ENCODE measurements around the gene OR8B3. TPM values are rescaled to one million over a fixed set of nuclear protein-coding genes. Genes with fewer than 3 reads are reported as not detected.

The OR8B3 gene
- total and polyA plus RNA-seq, 2 donors (not counting 1 experiment from before 2014, with no cell fraction given) = not detected

GRCh38 chr11:124380585-124380984 is 18.2 kb downstream of the OR8B3 start:
- Histone ChIP-seq H4K20me1 (ENCODE audit: control insufficient read depth, insufficient read depth, low read length, poor library complexity, severe bottlenecking) (no peaks in the 10 kb centered on the region), H3K4me1 (ENCODE audit: control insufficient read depth in 2 of 2, insufficient read depth in 2 of 2, low read length in 2 of 2) (no peaks in the 10 kb centered on the region), H3K27ac (ENCODE audit: low read length in 2 of 2) (no peak overlapping the region), H3K36me3 (replicated peaks in 1 of 2; ENCODE audit: control extremely low read depth in 1 of 2, control insufficient read depth in 1 of 2, extremely low read depth in 1 of 2, insufficient read depth in 2 of 2, low read length in 1 of 2) (no peaks in the 10 kb centered on the region), H2AFZ (ENCODE audit: insufficient read depth, low read depth, low read length, poor library complexity, severe bottlenecking) (no peak overlapping the region), H3K4me2 (replicated peaks; ENCODE audit: low read depth, low read length, poor library complexity, severe bottlenecking) (no peak overlapping the region), H3K9ac (ENCODE audit: low read length) (no peak overlapping the region), H3K4me3 (ENCODE audit: control extremely low read depth in 1 of 5, extremely low read depth in 1 of 5, insufficient read depth in 1 of 5, low read depth in 2 of 5, low read length in 4 of 5) (no peak overlapping the region), H3K27me3 (replicated peaks in 1 of 4; ENCODE audit: control extremely low read depth in 1 of 4, control insufficient read depth in 3 of 4, insufficient read depth in 4 of 4, low read length in 3 of 4) (no peaks in the 10 kb centered on the region), H3K79me2 (ENCODE audit: control insufficient read depth, insufficient read depth, low read length) (no peaks in the 10 kb centered on the region), H3K9me3 (ENCODE audit: control extremely low read depth in 1 of 3, control insufficient read depth in 2 of 3, insufficient read depth in 1 of 3, low read length in 2 of 3) (no peaks in the 10 kb centered on the region)
- no peaks in the 10 kb centered on the region for H3K27me3 Mint-ChIP-seq
- no peaks in the 10 kb centered on the region for H3K9me3 Mint-ChIP-seq (ENCODE audit: insufficient read depth)
- WGBS (ENCODE audit: insufficient coverage) = no CpG with 5 or more reads among the region's 2 CpGs
- CTCF ChIA-PET = no interaction called here
- H3K4me1 Mint-ChIP-seq = no peaks in the 10 kb centered on the region
- H3K4me3 Mint-ChIP-seq = no peak overlapping the region
- H3K27ac Mint-ChIP-seq = no peak overlapping the region
- intact Hi-C loops (cut with micrococcal nuclease) = no loop called here
- TF ChIP-seq EZH2 (IDR thresholded peaks at IDR 0.05; ENCODE audit: borderline replicate concordance, insufficient read depth, low read depth, low read length, poor library complexity, severe bottlenecking) (no peak), CTCF (IDR thresholded peaks at IDR 0.05) (no peak)
- POLR2A ChIA-PET = no interaction called here
- DNase-seq = no peak
- no peak for ATAC-seq (ENCODE audit: low read depth)

GRCh38 chr11:124376280-124376679 is 22.5 kb downstream of the OR8B3 start:
- no peaks in the 10 kb centered on the region for H4K20me1 ChIP-seq (ENCODE audit: control insufficient read depth, insufficient read depth, low read length, poor library complexity, severe bottlenecking)
- TF ChIP-seq CTCF (IDR thresholded peaks at IDR 0.05) = no peak
- no peak for TF ChIP-seq EZH2 (IDR thresholded peaks at IDR 0.05; ENCODE audit: borderline replicate concordance, insufficient read depth, low read depth, low read length, poor library complexity, severe bottlenecking)
- H3K9ac ChIP-seq (ENCODE audit: low read length) = no peak overlapping the region
- no peak for ATAC-seq (ENCODE audit: low read depth)
- ChIA-PET CTCF (no interaction called here), POLR2A (no interaction called here)
- H3K9me3 ChIP-seq (ENCODE audit: control extremely low read depth in 1 of 3, control insufficient read depth in 2 of 3, insufficient read depth in 1 of 3, low read length in 2 of 3) = peaks cover 0 to 4% (median 0%) of the 10 kb centered on the region in 3 donors
- H3K27ac ChIP-seq (ENCODE audit: low read length in 2 of 2) = no peak overlapping the region
- Mint-ChIP-seq H3K9me3 (ENCODE audit: insufficient read depth) (no peaks in the 10 kb centered on the region), H3K4me3 (no peak overlapping the region), H3K27me3 (peaks cover 4% of the 10 kb centered on the region), H3K27ac (no peak overlapping the region), H3K4me1 (no peaks in the 10 kb centered on the region)
- H3K4me1 ChIP-seq (ENCODE audit: control insufficient read depth in 2 of 2, insufficient read depth in 2 of 2, low read length in 2 of 2) = no peaks in the 10 kb centered on the region
- H2AFZ ChIP-seq (ENCODE audit: insufficient read depth, low read depth, low read length, poor library complexity, severe bottlenecking) = no peak overlapping the region
- no peaks in the 10 kb centered on the region for H3K27me3 ChIP-seq (replicated peaks in 1 of 4; ENCODE audit: control extremely low read depth in 1 of 4, control insufficient read depth in 3 of 4, insufficient read depth in 4 of 4, low read length in 3 of 4)
- no peak overlapping the region for H3K4me3 ChIP-seq (ENCODE audit: control extremely low read depth in 1 of 5, extremely low read depth in 1 of 5, insufficient read depth in 1 of 5, low read depth in 2 of 5, low read length in 4 of 5)
- no peak overlapping the region for H3K4me2 ChIP-seq (replicated peaks; ENCODE audit: low read depth, low read length, poor library complexity, severe bottlenecking)
- intact Hi-C loops (cut with micrococcal nuclease) = no loop called here
- no peak for DNase-seq
- H3K36me3 ChIP-seq (replicated peaks in 1 of 2; ENCODE audit: control extremely low read depth in 1 of 2, control insufficient read depth in 1 of 2, extremely low read depth in 1 of 2, insufficient read depth in 2 of 2, low read length in 1 of 2) = no peaks in the 10 kb centered on the region
- 75% methylated on average over 2 of the region's 3 CpGs for WGBS (ENCODE audit: insufficient coverage)
- no peaks in the 10 kb centered on the region for H3K79me2 ChIP-seq (ENCODE audit: control insufficient read depth, insufficient read depth, low read length)
